DOHH2 (cell line): ENCODE measurements around the gene KCNIP3.

Experiments used
- H3F3A ChIP-seq: fragments of 200-600 bp; sonication (generic), shearing (Covaris generic); 2 replicates; pipeline ENCODE4 v1.6.0; 2016; ENCODE audit warnings: antibody characterized with exemption, mild to moderate bottlenecking; ENCODE audit not compliant: control insufficient read depth, insufficient read depth
- H3K27ac ChIP-seq: fragments of 200-600 bp; sonication (generic); 2 replicates; pipeline ENCODE4 v1.5.1; 2014; ENCODE audit warnings: low read depth, mild to moderate bottlenecking, low read length, moderate library complexity
- H3K27me3 ChIP-seq: fragments of 200-600 bp; sonication (generic); 2 replicates; pipeline ENCODE4 v1.6.1; 2014; ENCODE audit warnings: mild to moderate bottlenecking, low read length, mixed read lengths; ENCODE audit not compliant: control insufficient read depth
- H3K36me3 ChIP-seq: fragments of 200-600 bp; sonication (generic); 2 replicates; pipeline ENCODE4 v1.6.1; 2014; ENCODE audit warnings: mild to moderate bottlenecking, low read length, moderate library complexity, mixed read lengths; ENCODE audit not compliant: control insufficient read depth
- H3K4me1 ChIP-seq: fragments of 200-600 bp; sonication (generic); 2 replicates; pipeline ENCODE4 v1.6.1; 2014; ENCODE audit warnings: mild to moderate bottlenecking, low read length, mixed read lengths; ENCODE audit not compliant: control insufficient read depth
- H3K4me2 ChIP-seq: fragments of 200-600 bp; sonication (generic); 2 replicates; pipeline ENCODE4 v1.6.0; 2014; ENCODE audit warnings: mild to moderate bottlenecking, low read length, moderate library complexity
- H3K4me3 ChIP-seq: fragments of 200-600 bp; sonication (generic); 2 replicates; pipeline ENCODE4 v1.5.1; 2014; ENCODE audit warnings: mild to moderate bottlenecking, low read length, mixed read lengths
- H3K79me2 ChIP-seq: fragments of 200-600 bp; sonication (generic); 2 replicates; pipeline ENCODE4 v1.6.1; 2014; ENCODE audit warnings: mild to moderate bottlenecking, low read length, mixed read lengths; ENCODE audit not compliant: control insufficient read depth
- H3K9me2 ChIP-seq: fragments of 200-600 bp; sonication (generic); replicated peaks from 2 replicates; pipeline ENCODE4 v1.6.1; 2014; ENCODE audit warnings: mild to moderate bottlenecking, low read length, mixed read lengths; ENCODE audit not compliant: control insufficient read depth
- H3K9me3 ChIP-seq: fragments of 200-600 bp; sonication (generic); 2 replicates; pipeline ENCODE4 v1.6.1; 2014; ENCODE audit warnings: antibody characterized with exemption, low read length, mixed read lengths; ENCODE audit not compliant: control insufficient read depth, insufficient read depth
- H4K20me1 ChIP-seq: fragments of 200-600 bp; sonication (generic); 2 replicates; pipeline ENCODE4 v1.6.0; 2014; ENCODE audit warnings: low read depth, mild to moderate bottlenecking, antibody characterized with exemption, low read length, moderate library complexity; ENCODE audit not compliant: control insufficient read depth, insufficient read depth
- CTCF ChIP-seq: fragments of 200-600 bp; sonication (generic); IDR thresholded peaks from one replicate; pipeline ENCODE4 v1.5.1; 2014; ENCODE audit warnings: antibody characterized with exemption, mild to moderate bottlenecking, low read depth, low read length; ENCODE audit not compliant: poor library complexity, severe bottlenecking
- EZH2phosphoT487 ChIP-seq: fragments of 200-600 bp; sonication (generic); IDR thresholded peaks from 2 replicates; pipeline ENCODE4 v1.6.1; 2017; ENCODE audit warnings: borderline replicate concordance, mild to moderate bottlenecking, antibody characterized with exemption, low read length, moderate library complexity, mixed read lengths

Gene KCNIP3

GRCh38 chr2:95287806-95288205 lies 9.3 kb upstream of the KCNIP3 start:
- H3K27ac ChIP-seq, result no peak overlapping the region

GRCh38 chr2:95289253-95289652 lies 7.9 kb upstream of the KCNIP3 start:
- Histone ChIP-seq H3K27ac (no peak overlapping the region), H3K4me3 (no peak overlapping the region), H4K20me1 (no peaks in the 10 kb centered on the region), H3K79me2 (no peaks in the 10 kb centered on the region), H3K27me3 (no peaks in the 10 kb centered on the region), H3K4me2 (no peak overlapping the region), H3K9me3 (no peaks in the 10 kb centered on the region), H3K4me1 (no peaks in the 10 kb centered on the region), H3K9me2 (no peaks in the 10 kb centered on the region), H3F3A (no peaks in the 10 kb centered on the region), H3K36me3 (no peaks in the 10 kb centered on the region)
- TF ChIP-seq CTCF, result no peak
- TF ChIP-seq EZH2phosphoT487, result no peak

More at GRCh38 chr2:95287806-95288205, 9.3 kb upstream of the KCNIP3 start:
- H3K4me2 ChIP-seq, result no peak overlapping the region
- no peaks in the 10 kb centered on the region for H3K9me3 ChIP-seq
- H3K9me2 ChIP-seq, result no peaks in the 10 kb centered on the region
- no peaks in the 10 kb centered on the region for H3K4me1 ChIP-seq
- H4K20me1 ChIP-seq, result no peaks in the 10 kb centered on the region
- H3K79me2 ChIP-seq, result no peaks in the 10 kb centered on the region
- no peak overlapping the region for H3K4me3 ChIP-seq
- H3K36me3 ChIP-seq, result no peaks in the 10 kb centered on the region
- H3K27me3 ChIP-seq, result no peaks in the 10 kb centered on the region
- H3F3A ChIP-seq, result no peaks in the 10 kb centered on the region
- TF ChIP-seq EZH2phosphoT487 (no peak), CTCF (no peak)

- H3K4me3 ChIP-seq, result no peak overlapping the region
- no peak overlapping the region for H3K4me2 ChIP-seq
- no peaks in the 10 kb centered on the region for H3K79me2 ChIP-seq
- H3K9me2 ChIP-seq, result no peaks in the 10 kb centered on the region
- no peaks in the 10 kb centered on the region for H3K4me1 ChIP-seq
- no peaks in the 10 kb centered on the region for H3K9me3 ChIP-seq
- H4K20me1 ChIP-seq, result no peaks in the 10 kb centered on the region
- no peaks in the 10 kb centered on the region for H3F3A ChIP-seq
- no peaks in the 10 kb centered on the region for H3K27me3 ChIP-seq
- TF ChIP-seq EZH2phosphoT487 (no peak), CTCF (no peak)
- no peaks in the 10 kb centered on the region for H3K36me3 ChIP-seq
- no peak overlapping the region for H3K27ac ChIP-seq
Observed at GRCh38 chr2:95291222-95291621, 5.9 kb upstream of the KCNIP3 start.
